HEK293T (cell line): ENCODE measurements around the gene NEMP2.

Experiments used
- ARNT ChIP-seq: fragments of 450-650 bp; IDR thresholded peaks from 2 replicates; pipeline ENCODE4 v1.6.1; 2017; ENCODE audit warnings: mild to moderate bottlenecking
- ELF4 ChIP-seq: fragments of 450-650 bp; IDR thresholded peaks from 2 replicates; pipeline ENCODE4 v1.6.1; 2017; ENCODE audit warnings: antibody characterized with exemption
- FOXA1 ChIP-seq: fragments of 450-650 bp; IDR thresholded peaks from 2 replicates; pipeline ENCODE4 v1.6.1; 2016; ENCODE audit warnings: mild to moderate bottlenecking
- FOXK2 ChIP-seq: fragments of 450-650 bp; IDR thresholded peaks from 2 replicates; pipeline ENCODE4 v1.6.1; 2016; ENCODE audit warnings: mild to moderate bottlenecking
- FOXM1 ChIP-seq: fragments of 450-650 bp; IDR thresholded peaks from 2 replicates; pipeline ENCODE4 v1.6.1; 2017; ENCODE audit warnings: mild to moderate bottlenecking, borderline replicate concordance
- L3MBTL2 ChIP-seq: fragments of 450-650 bp; conservative IDR thresholded peaks from 2 replicates; pipeline ENCODE4 v1.6.1; 2016; ENCODE audit warnings: mild to moderate bottlenecking
- LEF1 ChIP-seq: fragments of 450-650 bp; IDR thresholded peaks from 2 replicates; pipeline ENCODE4 v1.6.1; 2017; ENCODE audit warnings: mild to moderate bottlenecking, borderline replicate concordance
- PKNOX1 ChIP-seq: fragments of 450-650 bp; IDR thresholded peaks from 2 replicates; pipeline ENCODE4 v1.6.1; 2016
- SP1 ChIP-seq: fragments of 450-650 bp; IDR thresholded peaks from 2 replicates; pipeline ENCODE4 v1.6.1; 2017
- SUZ12 ChIP-seq: fragments of 450-650 bp; IDR thresholded peaks from 2 replicates; pipeline ENCODE4 v1.6.1; 2016; ENCODE audit warnings: mild to moderate bottlenecking
- ZNF384 ChIP-seq: fragments of 450-650 bp; IDR thresholded peaks from 2 replicates; pipeline ENCODE4 v1.6.1; 2016

DNA sequence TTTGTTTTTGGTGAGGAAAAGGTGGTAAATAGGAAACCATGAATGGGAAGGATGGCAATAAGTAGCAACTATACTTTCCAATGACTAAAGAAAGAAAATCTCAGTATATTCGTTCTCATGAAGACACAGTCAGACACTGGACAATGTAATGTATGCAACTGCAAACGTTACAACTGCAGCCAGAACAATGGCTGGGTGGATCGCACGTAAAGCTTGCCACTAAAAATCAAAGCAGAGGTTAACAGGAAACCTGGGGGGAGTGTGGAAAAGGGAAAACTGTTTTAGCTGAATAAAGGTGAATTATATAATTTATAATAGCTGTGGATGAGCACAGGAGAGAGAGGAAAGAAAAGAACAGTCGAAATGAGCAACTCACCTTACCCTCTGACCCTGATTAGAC lies 33.3 kb downstream of the NEMP2 start:
- no peak for TF ChIP-seq LEF1
- no peak for TF ChIP-seq ZNF384
- TF ChIP-seq L3MBTL2 = no peak
- TF ChIP-seq PKNOX1 = no peak
- no peak for TF ChIP-seq ARNT
- no peak for TF ChIP-seq SUZ12
- no peak for TF ChIP-seq FOXM1
- TF ChIP-seq FOXA1 = no peak
- TF ChIP-seq ELF4 = no peak
- TF ChIP-seq SP1 = no peak
- no peak for TF ChIP-seq FOXK2
